NCI-H2081 treated with DMSO at 0.1 percent for 48 hours (cell line): ENCODE results near the gene CHST8.
"Not testable (repeated sequence)": the region's sequence is repeated elsewhere in the genome, so short reads cannot be mapped to it uniquely, and the experiment has no call there.

Experiments used
- DNase-seq: peaks from one replicate; lab custom pipeline; 2025; lab: John Stamatoyannopoulos, UW

CHST8 gene

DNA sequence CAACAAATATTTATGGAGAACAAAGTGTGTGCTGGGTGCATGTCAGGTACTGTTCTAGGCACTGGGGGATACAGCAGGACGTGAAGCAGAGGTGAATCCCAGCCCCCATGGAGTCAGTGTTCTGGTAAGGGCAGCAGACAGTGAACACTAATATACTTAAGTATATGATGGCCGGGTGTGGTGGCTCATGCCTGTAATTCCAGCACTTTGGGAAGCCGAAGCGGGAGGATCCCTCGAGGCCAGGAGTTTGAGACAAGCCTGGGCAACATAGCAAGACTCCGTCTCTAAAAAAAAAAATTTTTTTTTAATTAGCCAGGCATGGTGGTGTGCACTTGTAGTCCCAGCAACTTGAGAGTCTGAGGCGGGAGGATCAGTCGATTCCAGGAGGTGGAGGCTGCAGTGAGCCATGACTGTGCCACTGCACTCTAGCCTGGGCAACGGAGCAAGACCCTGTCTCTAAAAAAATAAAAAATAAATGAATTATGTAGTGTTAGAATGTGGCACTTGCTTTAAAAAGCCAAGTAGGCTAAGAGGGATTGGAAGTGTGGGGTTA lies 22.6 kb downstream of the CHST8 start:
- no peak for DNase-seq

DNA sequence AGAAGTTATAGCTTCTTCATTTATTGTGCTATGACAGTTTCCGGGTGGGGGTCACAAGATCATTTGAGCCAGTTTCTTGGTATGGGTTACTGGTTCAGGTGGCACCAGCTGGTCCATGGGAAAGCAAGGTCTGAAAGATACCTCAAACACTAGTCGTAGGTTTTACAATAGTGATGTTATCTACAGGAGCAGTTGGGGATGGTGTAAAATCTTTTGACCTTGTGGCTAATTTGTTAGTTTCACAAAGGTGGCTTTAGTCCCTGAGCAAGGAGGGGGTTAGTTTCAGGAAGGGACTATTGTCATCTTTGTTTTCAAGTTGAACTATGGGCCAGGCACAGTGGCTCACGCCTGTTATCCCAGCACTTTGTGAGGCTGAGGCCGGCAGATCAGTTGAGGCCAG lies 24.6 kb downstream of the CHST8 start:
- DNase-seq, result no peak

DNA sequence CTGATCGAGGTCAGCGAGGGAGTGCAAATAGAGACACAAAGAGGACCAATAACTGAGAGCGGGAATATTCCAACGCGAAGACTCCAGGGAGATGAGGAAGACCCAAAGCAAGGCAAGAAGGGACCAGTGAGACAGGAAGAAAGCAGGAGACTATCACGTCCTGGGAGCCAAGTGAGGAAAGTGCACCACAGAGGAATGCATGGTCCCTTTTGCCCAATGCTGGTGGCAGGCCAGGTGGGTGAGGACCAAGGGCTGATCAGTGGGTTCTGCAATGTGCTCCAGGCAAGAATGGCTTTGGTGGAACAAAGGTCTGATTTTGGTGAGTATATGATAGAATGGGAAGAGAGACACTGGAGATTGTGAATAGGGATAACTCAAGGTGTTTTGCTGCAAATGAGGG lies 25.4 kb downstream of the CHST8 start:
- DNase-seq, result no peak

DNA sequence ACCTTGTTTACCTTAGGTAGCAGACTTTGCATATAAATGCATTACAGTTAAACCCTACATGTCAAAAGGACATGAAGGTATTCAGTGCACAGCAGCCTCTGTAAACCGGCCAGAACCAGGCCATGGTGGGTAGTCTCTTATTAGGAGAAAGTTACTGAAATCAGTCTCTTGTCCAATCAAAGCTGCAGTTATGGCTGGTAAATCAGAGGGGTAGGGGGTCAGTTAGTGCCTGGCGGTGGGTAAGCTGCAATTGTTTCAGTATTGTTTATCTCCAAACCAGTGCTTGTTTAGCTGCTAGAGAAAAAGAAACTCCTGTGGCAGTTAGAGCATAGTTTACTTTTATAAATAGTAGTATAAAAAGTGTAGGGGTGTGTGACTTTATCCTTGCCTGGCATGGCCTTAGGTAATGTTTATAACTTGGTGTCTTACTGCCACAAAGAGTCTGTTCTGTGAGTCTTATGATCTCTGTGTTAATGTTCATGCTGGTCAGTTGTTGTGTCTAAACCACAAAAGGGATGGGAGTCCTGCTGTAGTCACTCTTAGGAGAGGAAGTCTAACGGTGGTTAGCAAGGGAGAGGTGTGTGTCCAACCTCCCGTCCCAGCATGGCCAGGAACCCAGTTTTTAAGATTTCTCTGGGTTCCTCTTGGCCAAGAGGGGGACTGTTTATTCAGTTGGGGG lies 28.0 kb downstream of the CHST8 start:
- DNase-seq, result no peak

DNA sequence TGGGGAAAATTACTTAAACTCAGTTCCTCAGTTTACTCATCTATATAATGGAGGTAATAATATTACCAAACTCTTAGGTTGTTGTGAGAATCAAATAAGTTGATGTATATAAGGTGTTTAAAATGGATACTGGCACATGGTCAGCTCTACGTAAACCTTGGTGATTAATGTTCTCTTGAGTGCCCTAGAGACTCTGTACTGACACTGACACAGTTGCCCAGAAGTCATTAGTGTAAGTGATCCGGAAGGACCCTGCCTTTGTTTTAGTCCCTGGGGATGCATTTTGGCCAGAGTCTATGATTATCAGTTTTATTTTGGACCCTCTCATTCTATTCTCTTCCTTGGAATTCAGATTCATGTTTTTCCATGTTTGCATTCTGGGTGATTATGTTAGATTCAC lies 31.9 kb downstream of the CHST8 start:
- DNase-seq, result no peak

DNA sequence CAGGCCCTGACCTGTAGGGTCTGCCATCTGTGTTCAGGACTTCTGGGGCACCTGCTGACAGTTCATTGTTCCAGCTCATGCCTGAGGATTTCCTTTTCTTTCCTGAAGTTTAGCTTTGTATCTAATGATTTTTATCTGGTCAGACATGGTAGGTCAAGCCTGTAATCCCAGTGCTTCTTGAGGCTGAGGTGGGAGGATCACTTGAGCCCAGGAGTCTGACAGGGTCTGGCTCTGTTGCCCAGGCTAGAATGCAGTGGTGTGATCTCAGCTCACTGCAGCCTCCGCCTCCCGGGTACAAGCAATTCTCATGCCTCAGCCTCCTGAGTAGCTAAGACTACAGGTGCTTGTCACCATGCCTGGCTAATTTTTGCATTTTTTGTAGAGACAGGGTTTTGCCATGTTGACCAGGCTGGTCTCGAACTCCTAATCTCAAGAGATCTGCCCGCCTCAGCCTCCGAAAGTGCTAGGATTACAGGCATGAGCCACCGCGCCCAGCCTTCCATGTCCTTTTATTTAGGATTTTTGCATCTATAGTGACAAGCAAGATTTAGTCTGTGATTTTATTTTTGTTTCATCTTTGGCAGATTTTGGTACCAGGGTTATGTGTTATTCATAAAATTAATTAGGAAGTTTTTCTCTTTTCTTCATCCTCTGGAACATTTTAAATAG lies 33.2 kb downstream of the CHST8 start:
- no peak for DNase-seq

DNA sequence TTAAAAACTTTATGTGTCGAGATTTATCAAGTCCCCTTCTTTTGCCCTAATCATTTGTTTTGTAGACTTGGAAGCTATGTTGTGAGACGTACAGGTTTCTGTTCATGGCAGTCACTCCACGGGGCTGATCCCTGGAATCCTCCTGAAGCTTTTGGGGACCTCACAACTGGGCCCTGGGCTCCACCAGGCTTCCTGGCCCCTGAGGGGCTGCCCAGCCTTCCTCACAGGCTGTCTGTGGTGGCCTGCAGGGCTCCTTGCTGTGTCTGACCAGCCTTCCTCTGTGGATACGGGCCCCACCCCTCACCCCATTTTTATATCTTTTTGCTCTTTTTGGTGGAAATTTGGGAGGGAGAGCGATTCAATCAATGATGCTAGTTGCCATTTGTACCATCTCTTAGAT lies 38.1 kb downstream of the CHST8 start:
- DNase-seq, result no peak

DNA sequence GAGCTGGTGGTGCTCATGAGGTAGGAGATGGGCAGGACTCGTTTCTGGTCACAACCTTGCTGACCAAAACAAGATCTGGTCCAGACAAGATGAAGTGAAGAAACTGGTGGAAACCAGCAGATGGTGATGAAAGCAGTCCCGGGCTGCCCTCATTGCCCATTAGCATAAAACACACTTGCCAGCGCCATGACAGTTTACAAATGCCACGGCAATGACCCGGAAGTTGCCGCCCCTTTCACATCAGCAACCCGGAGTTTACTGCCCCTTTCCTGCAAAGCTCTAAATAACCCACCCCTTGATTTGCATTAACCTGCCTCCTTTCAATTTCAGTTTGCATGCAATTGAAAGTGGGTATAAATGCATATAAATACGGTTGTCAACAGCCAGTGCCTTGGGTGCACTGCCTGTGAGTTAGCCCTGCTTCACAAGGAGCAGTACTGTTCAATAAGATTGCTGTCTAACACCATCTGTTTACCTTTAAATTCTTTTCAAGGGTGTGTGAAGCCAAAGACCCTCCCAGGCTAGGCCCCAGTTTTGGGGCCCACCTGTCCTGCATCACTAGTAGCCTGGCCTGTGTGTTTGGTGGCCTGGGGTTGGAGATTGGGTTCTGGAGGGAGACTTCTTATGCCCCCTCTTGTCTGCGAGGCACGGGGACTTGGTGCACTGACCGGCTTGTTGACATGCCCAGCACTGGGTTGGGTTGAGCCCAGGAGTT lies 38.8 kb downstream of the CHST8 start:
- DNase-seq, result no peak

DNA sequence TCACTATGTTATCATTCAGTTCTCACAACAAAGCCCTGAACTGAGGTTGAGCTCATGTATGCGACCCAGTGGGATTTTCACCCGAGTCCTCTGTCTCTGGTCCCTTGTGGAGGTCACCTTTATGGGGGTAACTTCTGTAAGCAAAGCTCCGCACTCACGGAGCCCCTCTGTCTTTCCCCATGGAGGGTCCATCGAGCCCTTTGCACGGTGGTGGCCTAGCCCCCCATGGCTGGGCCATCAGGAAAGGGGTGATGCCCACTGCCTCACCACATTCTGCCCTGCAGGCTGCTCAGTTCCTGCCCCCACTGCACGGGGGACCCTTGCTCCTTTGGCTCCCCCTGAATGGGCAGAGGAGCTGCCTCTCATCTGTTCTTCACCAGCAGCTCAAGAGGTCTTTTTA lies 39.6 kb downstream of the CHST8 start:
- no peak for DNase-seq

DNA sequence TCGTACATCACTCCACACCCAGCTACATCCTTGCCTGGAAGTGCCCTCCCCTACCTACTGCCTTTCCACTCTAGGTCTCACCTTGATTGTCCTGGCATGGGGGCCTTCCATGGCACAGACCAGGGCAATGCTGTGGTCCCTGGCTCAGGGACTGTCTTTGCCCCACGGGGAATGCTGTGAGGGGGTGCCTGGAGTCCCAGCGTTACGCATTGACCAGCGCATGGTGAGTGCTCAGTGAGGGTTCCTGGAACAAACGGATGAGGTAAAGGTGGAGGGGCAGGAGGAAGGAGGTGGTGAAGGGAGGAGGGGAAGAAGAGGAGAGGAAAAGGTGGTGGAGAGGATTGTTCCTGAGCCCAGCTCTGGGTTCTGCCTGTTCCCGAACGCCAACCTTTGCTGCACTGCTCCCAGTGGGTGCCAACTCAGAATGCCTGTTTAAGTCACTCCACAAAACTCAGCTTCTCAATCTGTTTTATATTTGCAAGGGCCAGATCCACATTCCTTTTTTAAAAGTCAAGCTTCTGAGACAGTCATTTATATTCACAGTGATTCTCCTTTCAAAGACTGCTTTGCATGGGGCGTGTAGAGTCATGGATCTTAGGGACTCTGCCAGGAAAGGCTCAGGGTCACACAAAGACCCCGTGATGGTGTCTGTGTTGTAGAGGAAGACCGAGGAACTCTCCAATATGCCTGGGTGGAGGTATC lies 40.8 kb downstream of the CHST8 start:
- DNase-seq, result no peak

DNA sequence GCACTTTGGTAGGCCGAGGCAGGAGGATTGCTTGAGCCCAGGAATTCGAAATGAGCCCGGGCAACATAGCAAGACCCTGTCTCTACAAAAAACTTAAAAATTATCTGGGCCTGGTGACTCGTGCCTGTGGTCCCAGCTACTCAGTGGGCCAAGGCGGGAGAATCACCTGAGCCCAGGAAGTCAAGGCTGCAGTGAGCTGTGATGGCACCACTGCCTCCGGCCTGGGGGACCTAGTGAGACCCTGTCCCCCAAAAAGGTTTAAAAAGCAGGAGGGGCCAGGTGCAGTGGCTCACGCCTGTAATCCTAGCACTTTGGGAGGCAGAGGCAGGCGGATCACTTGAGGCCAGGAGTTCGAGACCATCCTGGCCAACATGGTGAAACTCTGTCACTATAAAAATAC lies 41.6 kb downstream of the CHST8 start:
- not testable (repeated sequence) for DNase-seq

DNA sequence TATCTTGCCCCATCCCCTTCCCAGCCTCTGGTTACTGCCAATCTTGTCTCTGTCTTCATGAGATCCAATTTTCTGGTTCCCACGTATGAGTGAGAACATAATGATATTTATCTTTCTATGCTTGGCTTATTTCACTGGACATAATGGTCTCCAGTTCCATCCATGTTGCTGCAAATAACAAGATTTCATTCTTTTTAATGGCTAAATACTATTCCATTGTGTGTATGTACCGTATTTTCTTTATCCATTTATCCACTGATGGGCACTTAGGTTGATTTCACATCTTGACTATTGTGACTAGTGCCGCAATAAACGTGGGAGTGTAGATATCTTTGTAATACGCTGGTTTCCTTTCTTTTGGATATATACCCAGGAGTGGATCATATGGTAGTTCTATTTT lies 43.0 kb downstream of the CHST8 start:
- DNase-seq, result no peak

DNA sequence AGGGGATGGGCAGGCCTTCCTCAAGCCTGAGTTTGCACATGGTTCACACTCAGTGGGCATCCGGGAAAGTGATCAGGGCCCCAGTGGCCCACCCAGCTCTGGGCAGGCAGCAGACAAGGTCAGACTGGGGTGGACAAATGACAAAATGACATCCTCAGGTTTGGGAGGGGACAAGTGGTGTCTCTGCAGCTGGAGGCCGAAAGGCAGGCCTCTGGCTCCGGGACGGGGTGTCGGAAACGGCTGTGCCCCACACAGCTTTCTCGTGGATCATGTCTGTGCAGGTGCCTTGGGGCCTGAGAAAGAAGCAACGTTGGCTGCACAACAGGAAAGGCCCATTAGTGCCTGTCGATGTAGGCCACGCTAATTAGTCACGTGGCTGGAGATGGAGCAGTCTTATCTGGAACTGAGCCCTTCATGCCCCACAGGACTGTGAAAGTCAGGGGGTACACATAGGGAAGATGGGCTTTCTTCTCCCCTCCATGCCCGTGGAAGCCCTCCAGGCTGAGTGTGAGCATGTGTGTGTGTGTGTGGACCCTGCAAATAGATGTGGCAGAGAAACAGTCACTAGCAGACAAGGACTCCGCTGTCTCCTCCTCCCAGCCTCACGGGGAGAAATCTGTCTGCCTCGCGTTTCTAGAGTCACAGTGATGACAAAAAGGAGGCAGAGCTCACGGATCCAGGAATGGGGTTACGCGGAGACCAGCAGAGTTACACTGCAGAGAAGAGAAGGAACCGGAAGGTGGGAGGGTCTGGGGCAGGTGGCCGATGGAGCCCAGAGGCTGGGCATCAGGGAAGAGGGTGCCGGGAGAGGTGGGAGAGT lies 44.2 kb downstream of the CHST8 start:
- no peak for DNase-seq

DNA sequence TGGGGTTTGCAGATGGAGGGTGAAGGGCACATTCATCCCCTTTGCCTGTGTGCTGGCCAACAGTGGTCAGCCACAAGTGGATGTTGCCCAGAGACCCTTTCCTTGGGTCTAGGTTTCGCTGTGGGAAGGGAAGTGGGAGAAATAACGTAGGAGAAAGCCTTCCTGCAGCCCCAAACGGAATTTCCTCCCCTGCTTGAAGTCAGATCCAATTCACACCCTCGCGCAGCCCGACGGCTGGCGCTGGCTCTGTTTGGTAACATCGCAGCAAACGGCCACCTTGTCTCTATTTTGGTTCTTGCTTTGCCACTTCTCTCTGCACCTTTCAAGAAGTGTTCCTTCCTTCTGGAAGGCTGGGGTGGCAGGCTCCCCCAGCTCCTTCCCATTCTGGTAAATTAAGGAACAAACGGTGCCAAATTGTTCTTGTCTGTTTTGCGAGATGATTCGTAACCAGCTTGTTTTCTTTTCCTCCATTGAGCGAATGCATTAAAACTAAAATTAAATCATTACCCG lies 45.4 kb downstream of the CHST8 start:
- no peak for DNase-seq

DNA sequence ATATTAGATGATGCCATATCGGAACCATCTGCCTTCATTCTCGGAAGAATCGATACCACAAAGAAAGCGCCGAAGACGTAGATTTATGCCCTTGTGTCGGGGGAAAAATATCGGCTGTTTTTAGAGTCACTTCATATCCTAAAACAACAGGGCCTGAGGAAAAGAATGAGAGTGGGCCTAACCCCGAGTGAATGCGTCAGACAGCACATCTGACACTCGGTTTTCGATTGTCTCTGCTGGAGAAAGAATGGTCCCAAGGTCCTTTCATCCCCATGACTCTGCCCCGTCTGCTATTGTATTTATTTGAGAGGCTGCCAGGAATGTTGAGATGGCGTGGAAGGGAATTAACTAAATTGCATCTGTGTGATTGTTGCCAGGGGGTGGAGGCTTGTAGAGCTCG lies 46.1 kb downstream of the CHST8 start:
- DNase-seq, result no peak

DNA sequence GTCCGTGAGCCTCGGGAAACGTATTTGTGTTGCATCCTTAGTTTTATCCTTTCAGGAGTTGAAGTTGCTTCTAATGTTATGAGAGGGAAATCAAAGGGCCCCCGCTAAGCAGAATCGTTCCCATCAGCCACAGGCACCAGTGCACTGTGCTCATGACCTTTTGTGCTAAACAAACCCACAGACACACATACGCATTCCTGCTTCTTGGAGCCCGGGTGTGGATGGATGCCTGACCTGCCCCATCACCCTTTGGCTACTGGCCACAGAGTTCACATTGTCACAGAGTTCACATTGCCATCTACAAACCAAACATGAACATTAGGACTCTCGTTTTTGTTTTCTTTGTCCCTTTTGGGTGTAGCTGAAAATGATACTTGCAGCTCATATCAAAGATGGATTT lies 47.2 kb downstream of the CHST8 start:
- no peak for DNase-seq

DNA sequence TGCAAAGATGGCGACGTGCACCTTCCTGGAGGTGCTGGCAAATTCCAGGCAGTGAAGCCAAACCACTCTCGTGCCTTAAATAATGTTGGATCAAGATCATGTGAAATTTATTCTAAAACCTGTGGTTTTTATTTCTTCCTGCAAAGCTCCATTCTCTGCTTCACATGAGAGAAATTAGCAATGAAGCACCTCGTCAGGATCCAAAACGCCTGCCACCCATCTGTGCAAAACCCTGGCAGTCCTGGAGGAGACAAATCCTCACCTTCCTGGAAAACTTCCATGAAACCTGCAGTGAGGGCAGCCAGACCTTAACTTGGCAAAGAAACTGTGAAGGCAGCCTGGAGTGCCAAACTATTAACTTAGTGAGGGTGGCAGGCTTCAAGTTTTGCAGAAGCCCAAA lies 47.6 kb downstream of the CHST8 start:
- no peak for DNase-seq

DNA sequence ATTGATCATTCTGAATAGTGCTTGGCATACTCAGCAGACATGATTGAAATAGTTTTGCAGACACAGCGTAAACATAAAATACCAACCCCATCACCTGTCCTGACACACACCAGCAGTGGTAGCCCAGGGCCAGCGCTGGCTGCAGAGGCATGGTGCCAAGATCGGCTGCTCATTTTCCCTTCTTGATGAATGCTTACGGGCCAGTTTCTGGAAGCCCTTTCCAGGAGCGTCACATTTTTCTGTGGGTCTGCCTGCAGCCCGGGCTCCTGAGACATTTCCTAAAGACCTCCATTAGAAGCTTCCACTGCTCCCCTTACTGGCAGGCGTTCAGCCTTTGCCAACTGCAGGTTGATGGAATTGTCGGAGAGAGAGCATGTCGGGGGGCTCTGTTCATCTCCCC lies 48.6 kb downstream of the CHST8 start:
- DNase-seq, result no peak

DNA sequence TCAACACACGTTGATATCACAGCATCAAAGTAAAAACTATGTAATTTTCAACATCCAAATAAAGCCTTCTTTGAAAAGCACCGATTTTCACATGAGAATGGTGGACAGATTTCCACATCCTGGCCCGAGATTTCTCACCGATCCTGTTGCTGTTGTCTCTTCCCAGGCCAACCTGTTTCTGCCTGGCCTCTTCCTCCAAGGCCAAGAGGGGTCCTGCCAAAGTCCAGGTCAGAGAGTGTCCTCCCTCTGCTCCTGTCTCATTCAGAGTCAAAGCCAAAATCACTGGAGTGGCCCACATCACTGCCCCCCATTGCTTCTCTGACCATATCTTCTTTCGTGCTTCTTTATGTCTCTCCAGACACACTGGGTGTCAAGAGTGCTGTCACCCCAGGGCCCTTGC lies 49.5 kb downstream of the CHST8 start:
- no peak for DNase-seq

DNA sequence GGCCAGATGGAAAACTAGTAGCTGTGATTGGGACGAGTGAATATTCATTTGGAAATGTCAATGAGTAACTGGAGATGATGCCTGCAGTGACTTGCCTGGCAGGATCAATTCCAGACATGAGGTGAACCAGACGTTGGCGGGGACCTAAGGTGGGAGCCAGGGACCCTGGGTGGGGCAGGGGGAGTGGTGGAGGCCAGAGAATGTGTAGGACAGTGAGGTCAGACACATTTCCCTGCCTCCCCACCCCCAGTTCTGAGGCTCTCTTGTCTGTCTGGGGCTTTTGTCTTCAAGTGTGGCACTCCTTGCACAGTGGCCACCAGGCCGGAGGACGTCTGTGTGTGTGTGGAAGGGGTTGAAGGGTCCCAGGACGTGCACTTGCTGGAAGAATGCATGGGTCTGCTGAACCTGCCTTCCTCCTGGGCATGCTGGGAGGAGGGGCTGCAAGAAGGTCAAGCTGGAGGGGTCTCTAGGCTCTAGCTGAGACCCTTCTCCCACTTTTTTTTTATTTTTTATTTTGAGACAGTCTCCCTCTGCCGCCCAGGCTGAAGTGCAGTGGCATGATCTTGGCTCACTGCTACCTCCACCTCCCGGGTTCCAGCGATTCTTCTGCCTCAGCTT lies 51.6 kb downstream of the CHST8 start:
- no peak for DNase-seq
